GM21723 (cell line): ENCODE data around the gene NPY2R.

Experiments
- ATAC-seq: cut with Tn5 transposase; IDR thresholded peaks from one replicate; pipeline ENCODE4 v1.9.1; 2021; ENCODE audit warnings: mild to moderate bottlenecking, moderate library complexity; ENCODE audit not compliant: unreplicated experiment

NPY2R gene

DNA sequence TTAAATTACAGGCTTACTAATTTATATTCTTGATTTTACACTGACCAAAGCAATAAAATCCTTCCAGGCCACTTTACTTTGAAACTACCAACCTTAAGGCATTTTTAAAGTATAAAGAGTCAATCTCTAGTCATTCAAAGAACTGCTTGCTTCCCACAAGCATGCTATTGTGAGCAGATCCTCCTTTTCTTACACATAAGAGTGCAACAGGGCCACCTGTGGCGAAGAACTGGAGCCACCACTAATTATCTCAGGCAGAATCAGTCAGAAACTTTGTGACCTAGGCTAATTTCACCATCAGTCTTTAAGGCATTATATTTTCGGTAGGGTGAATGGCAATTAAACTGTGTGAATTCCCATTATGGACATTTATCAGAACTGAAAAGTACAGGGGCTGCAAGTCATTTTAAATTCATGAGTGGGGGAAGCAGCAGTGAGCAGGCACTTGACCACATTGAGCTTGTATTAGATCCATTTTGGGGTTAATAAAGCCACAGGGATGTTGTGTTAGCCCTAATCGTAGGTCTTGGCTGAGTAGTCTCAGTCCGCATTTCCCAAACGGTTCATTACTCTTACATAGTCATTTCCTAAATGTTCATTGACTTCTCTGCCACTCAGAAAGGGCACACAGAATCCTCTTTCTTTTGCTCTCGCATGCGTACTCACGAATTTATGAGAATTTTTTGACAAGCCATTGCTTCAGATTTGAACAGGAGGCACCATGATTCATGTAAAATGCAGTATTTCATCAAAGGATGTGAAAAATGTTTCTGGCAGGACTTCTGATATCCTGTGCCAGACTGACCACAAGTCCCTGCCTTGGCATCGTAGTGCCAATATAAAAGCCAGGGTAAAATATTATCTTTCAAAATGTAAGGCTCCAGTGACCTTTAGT, 39.8 kb downstream of the NPY2R start:
- no peak for ATAC-seq

DNA sequence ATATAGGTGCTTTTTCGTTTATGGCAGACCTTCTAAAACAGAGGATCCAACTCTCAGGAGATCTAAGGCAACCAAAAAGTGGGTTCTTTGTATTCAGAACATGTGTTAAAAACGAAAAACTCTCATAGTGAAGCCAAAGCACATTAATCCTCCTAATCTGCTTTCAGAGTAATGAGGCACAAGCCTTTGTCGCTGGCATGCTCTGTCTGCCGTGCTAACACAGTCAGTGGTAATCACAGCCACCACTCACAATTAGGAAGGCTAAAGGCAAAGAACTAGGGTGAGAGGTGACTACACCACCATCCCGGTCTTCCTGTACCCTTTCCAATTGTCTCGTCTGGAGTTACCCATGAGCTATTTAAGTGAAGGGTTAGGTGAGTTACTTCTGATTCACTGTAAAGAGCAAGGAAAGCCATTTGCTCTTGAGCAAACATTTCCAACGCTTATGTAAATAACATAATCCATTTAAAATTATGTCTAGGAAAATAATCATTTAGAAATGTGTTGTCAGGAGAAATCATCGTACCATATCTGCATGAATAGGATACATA, 40.7 kb downstream of the NPY2R start:
- ATAC-seq: no peak

DNA sequence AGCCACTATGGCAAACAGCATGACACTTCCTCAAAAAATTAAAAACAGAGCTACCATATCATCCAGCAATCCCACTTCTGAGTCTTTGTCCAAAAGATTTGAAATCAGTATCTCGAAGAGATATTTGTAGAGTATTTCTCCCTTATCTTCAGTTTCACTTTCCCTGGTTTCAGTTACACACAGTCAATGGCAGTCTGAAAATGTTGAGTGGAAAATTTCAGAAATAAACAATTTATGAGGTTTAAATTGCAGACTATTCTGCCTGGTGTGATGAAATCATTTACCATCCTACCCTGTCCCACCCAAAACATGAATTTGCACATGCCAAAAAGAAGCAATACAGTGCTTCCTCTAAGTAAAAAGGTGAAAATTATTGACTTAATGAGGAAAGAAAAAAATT, 43.9 kb downstream of the NPY2R start:
- ATAC-seq: no peak

DNA sequence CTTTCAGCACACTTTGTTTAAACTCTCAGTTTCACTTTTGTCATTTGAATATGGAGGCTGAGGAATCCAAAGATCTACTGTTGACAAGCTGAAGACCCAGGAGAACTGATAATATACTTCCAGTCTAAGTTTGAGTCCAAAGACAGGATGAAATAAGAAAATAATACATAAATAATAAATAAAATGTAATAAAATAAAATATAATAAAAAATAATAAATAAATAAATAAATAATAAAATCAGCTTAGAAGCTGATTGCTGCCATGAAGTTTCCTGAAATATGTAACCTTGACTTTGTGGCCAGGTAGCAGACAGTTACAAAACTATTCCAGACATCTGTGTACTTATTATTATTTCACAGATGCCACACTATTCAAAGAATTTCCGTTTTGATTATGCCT, 55.0 kb downstream of the NPY2R start:
- ATAC-seq: no peak

DNA sequence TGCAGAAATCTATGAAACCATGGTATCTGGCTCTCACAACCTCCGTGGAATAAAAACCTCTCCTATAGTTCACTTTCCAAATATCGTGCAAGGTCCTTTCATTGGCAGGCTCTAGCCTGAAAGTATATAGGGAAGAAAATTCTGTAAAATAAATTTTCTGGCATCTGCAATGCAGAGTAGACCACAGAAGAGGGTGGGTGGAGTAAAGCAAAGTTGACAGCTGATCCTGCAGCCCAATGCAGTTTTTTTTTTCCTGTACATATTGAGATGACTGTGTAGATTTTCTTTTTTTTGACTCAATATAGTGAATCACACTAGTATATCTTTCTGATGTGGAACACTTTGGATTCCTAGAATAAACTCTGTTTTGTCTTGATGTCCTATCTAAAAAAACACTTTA, 56.7 kb downstream of the NPY2R start:
- ATAC-seq: no peak
